ENCODE data around the gene ADCY2.

Gene ADCY2

DNA sequence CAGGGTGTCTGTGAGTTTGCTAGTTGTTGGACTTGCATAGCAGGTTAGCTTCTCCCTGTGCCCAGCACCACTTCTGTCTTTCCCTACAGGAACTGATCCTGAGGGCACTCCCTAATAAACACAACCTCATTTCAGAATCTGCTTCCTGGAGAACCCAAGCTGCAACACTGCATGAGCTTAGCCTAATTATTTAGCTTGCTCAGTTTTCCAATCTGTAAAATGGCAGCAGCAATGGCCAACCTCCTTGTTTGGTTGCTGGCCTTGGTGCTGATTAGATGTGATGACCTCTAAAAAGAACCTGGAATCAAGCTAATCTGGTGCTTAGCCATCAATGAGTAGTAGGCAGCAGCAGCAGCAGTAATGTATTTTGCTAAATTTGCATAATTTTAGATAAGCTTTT, 133.9 kb downstream of the ADCY2 start:
- in situ Hi-C loops (cut with HindIII; ENCODE audit: low sequenced_read_pairs): no loop called here
- TF ChIP-seq, protein P1, sequence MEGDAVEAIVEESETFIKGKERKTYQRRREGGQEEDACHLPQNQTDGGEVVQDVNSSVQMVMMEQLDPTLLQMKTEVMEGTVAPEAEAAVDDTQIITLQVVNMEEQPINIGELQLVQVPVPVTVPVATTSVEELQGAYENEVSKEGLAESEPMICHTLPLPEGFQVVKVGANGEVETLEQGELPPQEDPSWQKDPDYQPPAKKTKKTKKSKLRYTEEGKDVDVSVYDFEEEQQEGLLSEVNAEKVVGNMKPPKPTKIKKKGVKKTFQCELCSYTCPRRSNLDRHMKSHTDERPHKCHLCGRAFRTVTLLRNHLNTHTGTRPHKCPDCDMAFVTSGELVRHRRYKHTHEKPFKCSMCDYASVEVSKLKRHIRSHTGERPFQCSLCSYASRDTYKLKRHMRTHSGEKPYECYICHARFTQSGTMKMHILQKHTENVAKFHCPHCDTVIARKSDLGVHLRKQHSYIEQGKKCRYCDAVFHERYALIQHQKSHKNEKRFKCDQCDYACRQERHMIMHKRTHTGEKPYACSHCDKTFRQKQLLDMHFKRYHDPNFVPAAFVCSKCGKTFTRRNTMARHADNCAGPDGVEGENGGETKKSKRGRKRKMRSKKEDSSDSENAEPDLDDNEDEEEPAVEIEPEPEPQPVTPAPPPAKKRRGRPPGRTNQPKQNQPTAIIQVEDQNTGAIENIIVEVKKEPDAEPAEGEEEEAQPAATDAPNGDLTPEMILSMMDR (IDR thresholded peaks at IDR 0.05; ENCODE audit: low read depth, low read length, missing control alignments): no peak

DNA sequence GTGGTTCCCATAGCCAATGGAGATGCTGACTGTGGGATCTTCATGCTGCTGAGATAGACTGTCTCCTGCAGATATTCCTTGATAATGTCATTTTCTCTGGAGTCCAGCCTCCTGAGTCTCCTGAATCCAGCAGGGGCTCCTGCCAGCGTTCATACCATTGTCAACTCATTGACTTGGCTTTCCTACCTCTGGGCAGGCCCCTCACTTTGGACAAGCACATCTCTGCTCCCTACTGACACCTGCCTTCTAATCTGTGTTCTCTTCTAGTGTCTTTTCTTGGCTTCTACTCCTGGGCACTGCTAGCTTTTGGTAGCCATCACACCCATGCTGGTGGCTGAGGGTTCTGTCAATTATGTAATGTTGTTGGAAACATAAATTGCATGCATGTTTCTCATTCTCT, 138.0 kb downstream of the ADCY2 start:
- H3K4me3 ChIP-seq (ENCODE audit: low read depth, low read length): no peak overlapping the region
- in situ Hi-C loops (cut with HindIII; ENCODE audit: low sequenced_read_pairs): no loop called here
- TF ChIP-seq, protein P1 (IDR thresholded peaks at IDR 0.05; ENCODE audit: low read depth, low read length, missing control alignments): no peak
- DNase-seq (ENCODE audit: low read depth): no peak

More for the DNA sequence above, 133.9 kb downstream of the ADCY2 start:
- no peak for DNase-seq (ENCODE audit: low read depth)
- H3K4me3 ChIP-seq (ENCODE audit: low read depth, low read length): no peak overlapping the region

DNA sequence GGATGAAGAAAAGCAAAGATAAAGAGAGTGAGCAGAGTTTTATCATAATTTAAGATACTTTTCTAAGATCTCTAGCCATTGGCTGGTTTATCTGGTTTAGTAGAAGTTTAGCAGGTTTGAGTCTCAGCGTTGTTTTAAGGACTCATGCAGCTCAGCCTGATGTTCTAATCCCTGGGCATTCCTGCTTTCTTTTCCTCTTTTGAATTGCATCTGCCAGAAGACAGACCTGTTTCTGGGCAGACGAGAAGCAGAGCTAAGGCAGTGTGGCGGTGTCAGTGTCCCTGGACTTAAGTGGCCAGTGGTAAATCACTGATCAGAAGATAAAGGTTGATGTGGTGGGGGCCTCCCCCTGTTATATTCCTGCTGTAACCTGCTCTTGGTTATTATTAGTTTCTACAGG, 138.6 kb downstream of the ADCY2 start:
- in situ Hi-C loops (cut with HindIII; ENCODE audit: low sequenced_read_pairs): no loop called here
- no peak overlapping the region for H3K4me3 ChIP-seq (ENCODE audit: low read depth, low read length)
- no peak for DNase-seq (ENCODE audit: low read depth)
- TF ChIP-seq, protein P1 (IDR thresholded peaks at IDR 0.05; ENCODE audit: low read depth, low read length, missing control alignments): no peak

DNA sequence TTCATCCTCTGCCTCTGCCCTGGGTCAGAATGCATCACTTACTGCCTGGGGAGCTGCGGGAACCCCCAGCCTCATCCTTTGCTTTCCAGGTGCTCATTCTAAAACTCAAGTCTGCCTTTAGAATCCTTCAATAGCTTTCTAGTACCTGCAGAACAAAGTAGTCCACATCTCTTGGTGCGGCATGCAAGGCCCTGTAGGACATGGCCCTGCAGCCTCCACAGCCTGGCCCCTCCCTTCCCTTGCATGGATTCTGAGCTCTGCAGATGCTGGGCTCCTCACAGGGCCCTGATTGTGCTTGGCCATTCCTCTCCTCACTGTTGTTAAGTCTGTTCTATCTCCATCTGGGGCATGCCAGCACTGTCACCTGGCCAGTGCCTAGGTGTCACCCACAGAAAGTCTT, 141.6 kb downstream of the ADCY2 start:
- TF ChIP-seq, protein P1 (IDR thresholded peaks at IDR 0.05; ENCODE audit: low read depth, low read length, missing control alignments): no peak
- in situ Hi-C loops (cut with HindIII; ENCODE audit: low sequenced_read_pairs): no loop called here
- DNase-seq (ENCODE audit: low read depth): no peak
- no peak overlapping the region for H3K4me3 ChIP-seq (ENCODE audit: low read depth, low read length)

DNA sequence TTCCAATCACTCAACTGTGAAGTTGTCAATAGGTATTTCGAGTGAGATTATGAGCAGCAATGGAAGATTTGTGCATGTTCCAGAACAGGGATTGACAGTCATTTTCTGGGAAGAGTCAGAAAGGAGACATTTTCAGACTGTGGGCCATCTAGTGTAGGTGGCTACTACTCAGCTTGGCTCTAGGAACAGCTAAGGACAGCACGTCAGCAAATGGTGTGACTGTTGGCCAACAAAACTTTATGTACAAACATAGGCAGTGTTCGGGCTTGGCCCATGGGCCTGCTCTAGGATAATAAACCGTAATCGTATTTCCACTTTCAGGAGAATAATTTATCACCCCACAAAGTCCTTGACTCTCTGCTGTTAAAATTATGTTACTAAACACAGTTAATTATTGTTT, 143.6 kb downstream of the ADCY2 start:
- no peak overlapping the region for H3K4me3 ChIP-seq (ENCODE audit: low read depth, low read length)
- in situ Hi-C loops (cut with HindIII; ENCODE audit: low sequenced_read_pairs): no loop called here
- TF ChIP-seq, protein P1 (IDR thresholded peaks at IDR 0.05; ENCODE audit: low read depth, low read length, missing control alignments): no peak
- no peak for DNase-seq (ENCODE audit: low read depth)

DNA sequence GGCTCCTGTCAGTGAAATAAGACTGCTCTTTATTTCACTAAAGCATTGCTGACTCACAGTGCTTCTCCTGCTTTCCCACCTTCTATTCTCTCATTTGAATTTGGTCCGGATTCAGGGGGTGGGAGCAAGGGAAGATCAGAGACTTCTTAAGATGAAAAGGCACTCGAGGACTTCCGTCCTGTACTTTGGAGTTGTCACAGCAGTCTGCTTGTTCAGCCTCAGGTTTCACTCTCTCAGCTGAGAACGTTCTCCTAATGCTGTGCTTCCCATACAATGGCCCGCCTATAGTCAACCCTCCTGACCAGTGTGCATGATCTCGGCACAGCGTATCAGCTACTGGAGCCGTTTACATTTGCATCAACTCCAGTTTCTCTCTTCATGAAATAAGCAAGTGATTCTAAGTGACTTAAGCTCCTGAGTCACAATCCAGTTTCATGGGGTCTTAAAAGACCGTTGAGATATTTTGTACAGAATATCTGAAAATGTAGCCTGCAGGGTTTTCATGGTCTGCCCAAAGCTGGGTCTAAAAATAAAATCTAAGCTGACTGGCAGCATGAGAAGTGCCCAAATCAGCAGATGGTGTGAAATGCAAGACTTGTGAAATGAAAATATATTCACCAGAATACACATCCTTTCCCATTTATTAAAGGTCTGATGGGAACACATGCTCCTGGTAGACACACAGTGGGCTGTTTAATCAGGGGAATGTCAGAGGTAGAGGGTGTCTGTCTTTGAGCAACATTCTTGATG, 145.0 kb downstream of the ADCY2 start:
- TF ChIP-seq, protein P1 (IDR thresholded peaks at IDR 0.05; ENCODE audit: low read depth, low read length, missing control alignments): no peak
- DNase-seq (ENCODE audit: low read depth): no peak
- in situ Hi-C loops (cut with HindIII; ENCODE audit: low sequenced_read_pairs): no loop called here
- H3K4me3 ChIP-seq (ENCODE audit: low read depth, low read length): no peak overlapping the region

Measured in astrocyte of the cerebellum (primary cell).